CD4-positive, alpha-beta T cell treated with Interleukin-6 at 100 ng/mL for 8 hours (primary cell): ENCODE results near the gene COX8A.
A peak's percentile ranks its signal among the peaks of the same experiment; 100 is the strongest.
"Not testable (repeated sequence)": the region's sequence is repeated elsewhere in the genome, so short reads cannot be mapped to it uniquely, and the experiment has no call there.

Experiments used
- DNase-seq: peaks from one replicate; pipeline ENCODE4 v3.0.0-alpha.2; 2020; ENCODE audit warnings: mixed read lengths, low spot score

Gene COX8A

DNA sequence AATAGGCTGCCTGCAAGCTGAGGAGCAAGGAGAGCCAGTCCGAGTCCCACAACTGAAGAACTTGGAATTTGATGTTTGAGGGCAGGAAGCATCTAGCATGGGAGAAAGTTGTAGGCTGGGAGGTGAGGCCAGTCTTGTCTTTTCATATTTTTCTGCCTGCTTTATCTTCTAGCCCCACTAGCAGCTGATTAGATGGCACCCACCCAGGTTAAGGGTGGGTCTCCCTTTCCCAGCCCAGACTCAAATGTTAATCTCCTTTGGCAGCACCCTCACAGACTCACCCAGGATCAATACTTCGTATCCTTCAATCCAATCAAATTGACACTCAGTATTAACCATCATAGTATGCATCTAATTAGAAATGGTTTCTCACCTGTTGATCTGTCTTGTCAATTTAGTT is 5.0 kb upstream of the COX8A start:
- no peak for DNase-seq

DNA sequence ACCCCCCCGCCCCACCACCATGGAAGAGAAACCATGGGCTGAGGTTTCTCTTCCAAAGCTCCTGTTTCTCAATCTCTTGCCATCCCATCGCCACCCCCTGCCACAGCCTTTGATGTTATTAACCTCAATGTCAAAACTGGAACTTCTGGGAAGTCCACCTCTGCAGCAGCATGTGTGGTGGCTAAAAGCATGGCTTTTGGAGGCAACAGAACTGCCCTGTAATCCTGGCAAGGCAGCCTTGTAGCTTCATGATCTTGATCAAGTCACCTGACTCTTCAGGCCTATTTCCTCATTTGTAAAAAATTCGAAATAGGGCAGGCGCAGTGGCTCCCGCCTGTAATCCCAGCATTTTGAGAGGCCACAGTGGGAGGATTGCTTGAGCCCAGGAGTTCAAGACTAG is 3.5 kb upstream of the COX8A start:
- DNase-seq: no peak

DNA sequence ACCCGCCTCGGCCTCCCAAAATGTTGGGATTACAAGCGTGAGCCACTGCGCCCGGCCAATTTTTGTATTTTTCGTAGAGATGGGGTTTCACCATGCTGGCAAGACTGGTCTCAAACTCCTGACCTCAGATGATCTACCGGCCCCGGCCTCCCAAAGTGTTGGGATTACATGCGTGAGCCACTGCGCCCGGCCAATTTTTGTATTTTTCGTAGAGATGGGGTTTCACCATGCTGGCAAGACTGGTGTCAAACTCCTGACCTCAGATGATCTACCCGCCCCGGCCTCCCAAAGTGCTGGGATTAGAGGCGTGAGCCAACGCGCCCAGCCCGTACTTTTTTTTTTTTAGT is 535 bp upstream of the COX8A start:
- DNase-seq: not testable (repeated sequence)

DNA sequence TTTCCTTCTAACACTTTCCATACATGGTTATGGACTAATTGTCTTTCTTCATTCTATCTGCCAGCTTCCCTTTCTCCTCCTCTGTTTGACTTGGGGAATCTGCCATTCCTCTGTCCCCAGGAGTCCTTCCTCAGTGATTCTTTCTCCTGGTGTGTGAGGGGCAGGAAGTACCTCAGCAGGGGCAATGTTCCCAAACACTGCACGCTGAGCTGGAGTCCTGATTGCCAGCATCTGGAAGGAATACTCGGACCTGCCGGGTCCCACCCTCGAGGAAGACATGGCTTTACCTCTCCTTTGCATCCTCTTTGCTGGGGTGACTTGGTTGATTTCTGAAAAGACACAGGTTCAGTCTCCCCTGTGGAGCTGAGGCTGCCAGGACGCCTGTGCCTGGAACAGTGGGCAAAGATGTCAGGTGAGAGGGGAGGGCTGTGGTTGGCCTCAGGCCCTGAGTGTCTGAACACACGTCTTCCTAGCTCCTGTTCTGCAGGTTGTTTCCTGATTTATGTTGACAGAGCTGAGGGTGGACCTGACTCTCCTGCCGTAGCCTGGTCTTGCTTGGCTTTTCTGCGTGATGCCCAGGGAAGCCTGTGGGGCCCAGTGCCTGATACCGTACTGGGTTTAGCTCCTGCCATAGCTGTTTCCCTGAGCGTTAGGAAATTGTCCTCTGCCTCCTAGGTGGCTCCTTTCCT is 4.3 kb downstream of the COX8A start:
- DNase-seq: no peak

DNA sequence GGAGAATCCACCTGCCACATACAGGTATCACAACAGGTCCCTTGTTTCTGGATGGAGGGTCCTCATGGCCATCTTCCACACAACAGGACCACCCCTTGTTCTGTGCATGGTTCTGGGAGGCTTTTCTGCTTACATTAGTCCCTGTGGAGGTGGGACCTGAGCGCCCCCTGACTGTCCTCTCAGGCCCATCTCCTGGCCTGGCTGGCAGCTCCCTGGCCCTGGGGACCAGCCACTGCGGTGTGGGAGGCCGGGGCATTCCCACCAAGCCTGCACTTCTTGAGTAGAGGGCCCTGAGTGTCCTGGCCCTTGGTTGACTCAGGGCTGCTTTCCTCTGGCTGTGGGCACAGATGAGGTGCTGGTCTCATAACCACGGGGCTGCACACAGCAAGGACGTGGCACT is 5.0 kb downstream of the COX8A start:
- DNase-seq: no peak

DNA sequence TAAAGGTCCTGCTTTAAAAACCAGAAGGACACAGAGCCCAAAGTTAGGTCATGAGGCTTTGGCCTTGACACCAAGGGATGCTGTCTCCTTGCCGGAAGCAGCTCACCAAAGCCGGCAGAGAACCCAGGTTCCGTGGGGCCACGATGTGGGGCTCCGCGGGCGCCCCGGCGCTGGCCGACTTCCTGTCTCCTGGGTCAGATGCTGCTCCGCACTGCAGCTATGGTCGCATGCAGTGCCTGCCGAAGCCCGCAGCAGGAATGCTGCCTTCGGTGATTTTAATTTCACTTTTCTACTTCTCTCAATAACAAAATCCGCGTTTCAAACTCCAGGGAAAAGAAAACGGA is 11.4 kb downstream of the COX8A start:
- peak; percentile 71 for DNase-seq

DNA sequence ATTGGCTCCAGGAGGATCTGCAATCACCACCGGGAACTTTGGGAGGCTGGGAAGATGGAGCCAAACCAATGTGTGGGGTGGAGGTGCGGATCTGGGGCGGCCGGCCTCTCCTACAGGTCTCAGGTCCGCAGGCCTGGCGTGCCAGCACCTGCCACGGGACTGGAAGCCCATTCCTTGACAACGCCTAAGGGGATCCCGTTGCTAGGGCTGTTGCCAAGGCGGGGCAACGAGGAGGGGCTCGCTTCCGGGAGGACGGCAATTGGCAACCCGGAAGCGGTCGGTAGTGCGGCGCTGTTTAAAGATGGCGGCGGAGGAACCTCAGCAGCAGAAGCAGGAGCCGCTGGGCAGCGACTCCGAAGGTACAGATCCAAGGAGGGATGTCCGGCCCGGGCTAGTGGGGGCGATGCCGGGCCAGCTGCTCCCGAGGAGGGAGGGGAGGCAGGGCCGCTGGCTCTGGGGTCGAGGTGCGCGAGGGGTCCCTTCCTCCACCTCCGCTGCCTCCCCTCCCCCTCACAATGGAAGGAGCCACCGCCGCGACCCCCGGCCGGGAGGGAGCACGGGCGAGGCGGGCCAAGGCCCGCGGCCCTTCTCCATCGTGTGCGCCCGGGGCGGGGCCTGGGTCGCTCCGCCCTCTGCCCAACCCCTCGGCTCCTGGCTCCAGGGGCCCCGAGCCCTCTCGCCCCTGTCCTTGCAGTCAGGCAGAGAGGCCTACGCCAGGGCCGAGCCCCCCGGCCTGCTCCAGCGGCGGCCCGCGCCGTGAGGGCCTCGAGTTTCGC is 11.9 kb downstream of the COX8A start, which contains the start of gene OTUB1:
OTUB1 (plus strand) TSS at position 283 of the 776 bp plus-strand sequence; CDS start at position 302, 19 bp downstream.
- peak; percentile 84 for DNase-seq

DNA sequence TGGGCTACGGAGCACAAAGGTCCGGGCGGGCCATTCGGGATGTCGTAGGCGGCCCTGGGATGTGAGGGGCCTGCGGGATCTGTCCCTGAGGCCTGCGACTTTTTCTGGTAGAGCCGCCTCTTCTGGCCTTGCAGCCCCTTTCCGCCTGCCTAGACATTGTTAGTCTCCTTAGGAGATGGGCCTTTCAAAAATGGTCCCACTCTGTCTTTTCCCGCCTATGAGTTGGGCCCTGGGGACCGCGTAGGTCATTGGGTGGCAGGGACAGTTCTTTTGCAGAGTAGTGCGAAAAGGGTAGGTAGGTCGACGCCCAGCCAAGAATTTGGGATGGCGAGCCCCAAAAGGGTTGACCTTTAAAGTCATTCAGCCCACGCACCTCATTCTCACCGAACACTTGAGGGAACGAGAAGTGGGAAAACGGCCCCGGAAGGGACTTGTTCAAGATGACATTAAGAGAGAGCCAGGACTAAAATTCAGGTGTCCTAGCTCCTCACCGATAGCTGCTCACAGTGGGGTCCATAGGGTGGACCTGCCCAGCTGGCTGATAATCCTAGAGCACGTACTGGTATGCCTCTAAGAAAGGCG is 12.6 kb downstream of the COX8A start:
- DNase-seq: no peak

DNA sequence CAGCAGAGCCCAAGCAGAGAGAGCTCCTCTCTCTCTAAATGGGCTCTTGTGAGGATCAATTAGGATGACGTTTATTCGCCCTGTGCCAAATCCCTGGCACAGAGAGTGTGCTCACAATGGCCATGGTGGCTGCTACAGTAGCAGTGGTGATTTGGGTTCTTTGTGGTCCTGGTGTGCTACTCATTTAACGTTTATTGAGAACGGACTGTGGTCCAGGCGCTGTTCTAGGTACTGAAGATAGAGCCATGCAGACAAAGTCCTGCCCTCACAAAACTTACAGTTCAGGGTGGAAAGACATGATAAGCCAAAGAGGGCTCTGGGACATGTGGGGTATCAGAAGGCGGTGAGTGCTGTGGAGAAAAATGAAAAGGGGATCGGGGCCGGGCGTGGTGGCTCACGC is 17.1 kb downstream of the COX8A start:
- DNase-seq: no peak

DNA sequence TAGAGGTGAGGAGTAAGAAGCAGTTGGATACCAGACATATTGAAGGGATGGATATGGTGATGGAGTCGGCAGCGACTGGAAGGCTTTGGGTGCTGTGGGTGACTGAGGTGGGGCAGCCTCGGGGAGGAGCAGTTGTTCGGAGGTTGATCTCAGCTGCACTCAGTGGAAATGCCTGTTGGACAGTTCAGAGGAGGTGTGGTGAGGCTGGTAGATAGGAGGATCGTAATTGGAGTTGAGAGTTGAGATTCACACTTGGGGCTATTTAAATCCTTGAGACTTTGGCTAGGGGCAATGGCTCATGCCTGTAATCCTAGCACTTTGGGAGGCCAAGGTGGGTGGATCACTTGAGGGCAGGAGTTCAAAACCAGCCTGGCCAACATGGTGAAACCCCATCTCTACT is 18.7 kb downstream of the COX8A start:
- DNase-seq: no peak

DNA sequence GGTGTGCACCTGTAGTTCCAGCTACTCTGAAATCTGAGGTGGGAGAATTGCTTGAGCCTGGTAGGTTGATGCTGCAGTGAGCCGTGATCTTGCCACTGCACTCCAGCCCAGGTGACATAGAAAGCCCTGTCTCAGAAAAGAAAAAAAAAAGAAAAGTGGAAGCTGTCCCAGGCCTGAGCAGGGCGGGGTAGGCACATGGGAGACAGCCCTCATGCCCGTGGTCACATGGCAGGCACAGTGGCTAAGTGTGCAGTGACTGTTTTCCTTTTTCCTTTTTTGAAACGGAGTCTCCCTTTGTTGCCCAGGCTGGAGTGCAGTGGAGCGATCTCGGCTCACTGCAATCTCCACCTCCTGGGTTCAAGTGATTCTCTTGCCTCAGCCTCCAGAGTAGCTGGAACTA is 19.6 kb downstream of the COX8A start:
- DNase-seq: no peak

DNA sequence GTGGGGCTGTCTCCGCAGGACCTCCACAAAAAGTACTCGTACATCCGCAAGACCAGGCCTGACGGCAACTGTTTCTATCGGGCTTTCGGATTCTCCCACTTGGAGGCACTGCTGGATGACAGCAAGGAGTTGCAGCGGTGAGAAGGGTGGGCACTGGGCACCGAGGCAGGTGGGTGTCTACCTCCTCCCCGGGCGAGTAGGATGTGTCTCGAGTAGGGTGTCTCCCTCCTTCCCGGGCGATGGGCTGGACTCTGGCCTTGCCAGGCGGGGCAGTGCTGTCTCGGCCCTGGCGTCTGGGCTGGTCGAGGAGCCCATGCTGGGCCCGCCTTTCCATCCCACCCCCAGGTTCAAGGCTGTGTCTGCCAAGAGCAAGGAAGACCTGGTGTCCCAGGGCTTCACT is 22.1 kb downstream of the COX8A start:
- DNase-seq: no peak

DNA sequence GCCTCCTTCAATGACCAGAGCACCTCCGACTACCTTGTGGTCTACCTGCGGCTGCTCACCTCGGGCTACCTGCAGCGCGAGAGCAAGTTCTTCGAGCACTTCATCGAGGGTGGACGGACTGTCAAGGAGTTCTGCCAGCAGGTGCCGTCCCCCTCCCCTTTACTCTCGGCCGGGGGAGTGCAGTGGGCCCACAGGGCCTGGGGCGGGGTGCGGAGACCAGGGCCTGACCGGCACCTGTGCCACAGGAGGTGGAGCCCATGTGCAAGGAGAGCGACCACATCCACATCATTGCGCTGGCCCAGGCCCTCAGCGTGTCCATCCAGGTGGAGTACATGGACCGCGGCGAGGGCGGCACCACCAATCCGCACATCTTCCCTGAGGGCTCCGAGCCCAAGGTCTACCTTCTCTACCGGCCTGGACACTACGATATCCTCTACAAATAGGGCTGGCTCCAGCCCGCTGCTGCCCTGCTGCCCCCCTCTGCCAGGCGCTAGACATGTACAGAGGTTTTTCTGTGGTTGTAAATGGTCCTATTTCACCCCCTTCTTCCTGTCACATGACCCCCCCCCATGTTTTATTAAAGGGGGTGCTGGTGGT is 22.8 kb downstream of the COX8A start:
- no peak for DNase-seq

DNA sequence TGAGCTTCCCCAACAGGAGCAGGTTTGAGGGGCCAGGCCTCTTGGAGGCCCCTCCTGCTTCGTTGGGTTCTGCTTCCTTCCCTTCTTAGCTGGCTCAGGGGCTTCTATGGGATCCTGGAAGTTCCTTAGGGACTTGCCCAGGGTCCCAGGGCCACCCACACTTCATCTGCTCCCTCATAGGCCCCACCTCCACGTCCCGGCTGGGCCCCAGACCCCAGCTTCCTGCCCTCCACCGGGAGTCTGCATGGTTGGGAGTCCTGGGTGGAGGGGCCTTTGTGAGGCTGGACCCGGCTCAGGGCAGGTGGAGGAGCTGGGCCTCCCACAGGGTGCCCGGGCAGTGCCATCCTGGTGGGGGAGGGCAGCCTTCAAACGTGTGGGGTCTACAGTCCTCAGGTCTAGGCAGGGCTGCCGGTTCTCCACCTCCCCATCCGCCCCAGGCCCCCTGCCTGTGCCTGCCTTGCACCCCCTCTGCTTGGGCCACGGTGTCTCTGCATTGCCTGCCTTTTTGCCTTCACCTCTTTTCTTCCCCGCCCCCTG is 23.4 kb downstream of the COX8A start:
- DNase-seq: no peak

DNA sequence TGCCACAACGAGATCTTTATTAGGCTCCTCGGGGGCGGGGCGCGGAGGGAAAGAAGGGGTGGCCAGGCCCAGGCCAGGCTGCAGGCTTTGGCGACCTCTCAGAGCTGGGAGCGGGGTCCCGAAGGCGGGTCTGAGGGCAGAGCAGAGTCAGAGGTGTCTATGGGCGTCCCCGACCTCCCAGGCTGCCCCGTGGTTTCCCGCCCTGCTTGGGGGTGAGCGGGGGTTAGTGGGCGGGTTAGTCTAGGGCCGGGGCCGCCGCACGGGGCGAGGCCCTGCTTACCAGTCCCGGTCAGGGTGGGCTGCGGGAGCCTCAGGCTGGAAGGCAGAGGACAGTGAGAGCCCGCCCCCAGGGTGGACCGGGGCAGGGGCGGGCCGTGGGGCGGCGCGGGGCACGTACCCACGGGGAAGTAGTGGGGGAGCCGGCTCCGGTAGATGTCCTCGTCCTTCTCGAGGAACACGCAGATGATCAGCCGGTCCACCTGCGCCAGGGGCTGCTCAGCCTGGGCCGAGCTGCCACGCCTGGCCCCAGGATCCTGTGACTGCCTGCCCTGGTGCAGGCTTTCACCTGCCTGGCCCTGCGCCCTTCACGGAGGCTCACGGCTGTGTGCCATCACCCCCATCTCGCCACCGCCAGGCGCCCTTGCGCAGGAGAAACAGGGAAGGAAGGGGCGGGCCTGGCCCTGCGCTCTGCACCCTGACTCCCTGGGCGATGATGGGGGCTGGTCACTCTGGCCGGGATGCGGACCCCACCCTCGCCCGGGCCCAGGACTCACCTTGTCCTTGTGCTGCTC is 24.3 kb downstream of the COX8A start:
- no peak for DNase-seq

DNA sequence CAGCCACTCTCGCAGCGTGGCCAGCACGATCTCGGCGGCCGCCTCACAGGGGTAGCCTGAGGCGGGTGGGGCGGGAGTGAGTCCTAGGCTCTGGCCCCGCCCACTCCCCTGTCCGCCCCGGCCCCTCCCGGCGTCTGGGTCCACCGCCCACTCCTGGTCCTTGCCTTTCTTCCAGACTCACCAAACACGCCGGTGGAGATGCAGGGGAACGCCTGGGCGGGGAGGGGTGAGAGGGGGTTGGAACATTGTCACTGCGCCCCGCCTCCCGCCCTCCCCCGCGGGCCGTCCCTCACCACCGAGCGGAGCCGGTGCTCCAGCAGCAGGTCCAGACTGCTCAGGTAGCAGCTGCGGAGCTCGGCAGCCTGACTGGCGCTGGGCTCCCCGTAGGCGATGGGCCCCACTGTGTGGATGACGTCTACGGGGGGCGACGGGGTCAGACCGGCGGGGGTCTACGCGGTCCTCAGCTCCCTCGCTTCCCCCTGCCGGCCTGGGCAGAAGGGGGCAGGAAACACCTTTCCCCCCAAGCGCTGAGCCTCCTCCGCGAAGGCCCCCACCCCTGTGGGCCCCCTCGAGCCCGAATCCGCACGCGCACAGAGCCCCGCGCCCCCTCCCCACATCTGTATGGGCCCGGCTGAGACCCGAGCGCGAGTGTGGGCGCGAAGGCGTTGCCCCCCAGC is 25.1 kb downstream of the COX8A start:
- DNase-seq: peak; percentile 33

DNA sequence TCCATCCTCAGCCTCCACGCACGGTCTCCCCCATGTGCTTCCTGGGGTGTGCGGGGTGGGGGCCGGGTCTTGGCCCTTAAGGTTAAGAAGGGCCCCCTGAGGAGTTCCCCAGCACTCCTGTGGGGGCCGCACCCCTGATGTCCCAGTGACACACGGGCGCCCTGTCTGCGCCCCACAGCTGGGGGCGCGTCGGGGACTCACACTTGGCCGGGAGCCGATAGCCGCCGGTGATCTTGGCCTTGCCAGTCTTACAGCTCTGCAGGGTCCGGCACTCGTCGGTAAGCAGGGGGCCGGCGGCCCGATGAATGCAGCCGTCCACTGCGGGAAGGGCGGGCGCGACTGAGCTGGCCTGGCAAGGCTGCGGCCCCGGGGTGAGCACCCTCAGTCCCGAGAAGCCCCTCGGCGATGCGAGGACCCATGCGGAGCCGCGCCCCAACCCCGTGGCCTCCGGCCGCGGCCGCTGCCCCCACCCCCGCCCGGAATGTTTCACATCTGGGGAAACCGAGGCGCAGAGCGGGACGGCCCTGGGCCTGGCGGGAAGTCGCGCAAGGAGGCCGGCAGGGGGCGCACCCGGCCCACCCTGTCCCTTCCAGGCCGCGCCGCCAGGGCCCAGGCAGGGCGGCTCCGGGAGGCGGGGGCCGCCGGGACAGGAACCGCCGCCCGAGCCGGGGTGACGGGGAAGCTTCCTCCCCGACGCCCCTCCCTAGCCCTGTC is 25.8 kb downstream of the COX8A start:
- DNase-seq: peak; percentile 72

DNA sequence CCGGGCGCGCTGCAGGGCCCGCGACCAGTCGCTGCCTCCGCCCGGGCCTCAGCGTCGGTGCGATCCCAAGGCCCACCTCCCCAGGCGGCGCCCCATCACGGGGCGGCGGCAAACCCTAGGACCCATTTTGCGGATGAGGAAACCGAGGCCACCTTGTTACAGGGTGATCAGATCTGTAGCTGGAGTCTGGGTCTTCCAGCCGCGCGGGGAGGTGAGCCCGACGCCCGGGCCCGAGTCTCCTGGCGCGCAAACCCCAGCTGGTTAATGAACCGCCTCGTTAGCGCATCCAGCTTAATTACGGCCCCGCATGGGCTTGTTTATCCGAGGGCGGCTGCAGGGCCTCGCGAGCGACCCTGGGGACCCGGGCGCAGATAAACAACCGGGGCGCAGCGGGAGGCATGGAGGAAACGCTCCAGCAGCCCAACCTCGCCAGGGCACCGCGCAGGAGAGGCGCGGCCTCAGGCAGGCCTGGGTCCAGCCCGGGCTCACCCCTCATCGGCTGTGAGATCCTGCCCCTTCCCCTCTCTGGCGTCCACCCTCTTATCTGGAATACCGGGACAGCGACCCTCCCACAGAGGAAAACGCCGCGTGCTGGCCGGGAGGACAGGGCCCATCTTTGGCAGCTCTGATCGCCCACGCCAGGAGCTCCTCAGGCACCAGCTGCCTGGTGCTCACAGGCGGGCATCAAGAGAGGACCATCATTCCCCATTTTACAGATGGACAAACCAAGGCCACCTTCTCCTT is 26.5 kb downstream of the COX8A start:
- DNase-seq: no peak

DNA sequence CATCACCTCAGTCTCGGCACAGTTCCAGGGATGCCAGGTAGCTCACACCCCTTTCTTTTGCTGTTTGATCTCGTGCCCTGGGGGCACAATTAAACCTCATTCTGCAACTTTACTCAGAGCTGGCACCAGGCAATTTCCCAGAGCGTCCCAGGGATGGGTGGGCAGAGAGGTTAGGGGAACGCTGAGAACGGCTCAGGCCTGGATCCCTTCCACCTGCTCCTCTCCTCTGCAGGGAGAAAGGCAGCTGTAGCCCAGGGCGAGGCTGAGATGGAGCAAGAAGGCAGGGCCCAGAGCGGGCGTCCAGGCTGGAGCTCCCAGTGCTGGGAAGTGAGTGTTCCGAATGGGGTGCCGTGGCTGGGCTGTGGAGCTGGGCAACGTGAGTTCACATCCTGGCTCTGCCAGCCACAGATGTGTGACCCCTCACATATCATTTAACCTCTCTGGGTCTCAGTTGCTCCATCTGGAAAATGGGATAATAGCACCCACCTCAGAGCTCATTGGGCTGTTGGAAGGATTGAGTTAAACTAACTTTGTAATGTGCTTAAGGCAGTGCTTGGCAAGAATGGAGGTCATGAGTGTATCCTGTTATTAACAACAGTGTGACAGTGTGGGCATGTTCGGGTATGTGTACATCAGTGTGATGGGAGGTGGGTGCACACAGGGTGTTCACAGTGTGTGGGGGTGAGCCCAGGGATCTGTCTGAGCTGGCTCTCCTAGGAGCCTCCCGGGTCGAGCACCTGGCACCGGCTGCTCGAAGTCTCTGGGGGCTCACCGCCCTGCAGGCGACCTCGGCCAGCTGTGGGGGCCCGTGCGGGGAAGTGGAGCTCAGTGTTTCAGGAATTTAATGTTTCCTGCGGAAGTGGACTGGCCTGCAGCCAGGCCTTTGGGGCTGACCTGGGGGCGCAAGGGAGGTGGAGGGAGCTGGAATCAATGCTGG is 27.3 kb downstream of the COX8A start:
- DNase-seq: no peak
